ENCODE data around the gene CD9.
A peak's percentile ranks its signal among the peaks of the same experiment; 100 is the strongest.

The CD9 gene

GRCh38 chr12:6198556-6198955 is 1.6 kb upstream of the CD9 start:
- H3K27ac ChIP-seq (replicated peaks; ENCODE audit: low read length): no peak overlapping the region

GRCh38 chr12:6198985-6199530 is 1.1 kb upstream of the CD9 start:
- no peaks in the 10 kb centered on the region for H3K9me3 ChIP-seq (replicated peaks in 1 of 2; ENCODE audit: control insufficient read depth in 2 of 2, insufficient read depth in 1 of 2, low read depth in 1 of 2, low read length in 2 of 2)
- no peak overlapping the region for H3K4me3 ChIP-seq (ENCODE audit: low read length in 2 of 2)
- peaks cover 10 to 57% (median 53%) of the 10 kb centered on the region in 3 experiments for H3K27me3 ChIP-seq (ENCODE audit: control insufficient read depth in 3 of 3, insufficient read depth in 3 of 3, low read depth in 1 of 3, low read length in 3 of 3)
- no peak overlapping the region for H2BK5ac ChIP-seq (ENCODE audit: low read length)
- no peak overlapping the region for H3K4me2 ChIP-seq (ENCODE audit: insufficient read depth, low read length, poor library complexity, severe bottlenecking)
- no CpG with 5 or more reads among the region's 10 CpGs for WGBS, 2 donors (ENCODE audit: extremely low coverage in 2 of 2, insufficient read length in 2 of 2, insufficient replicate concordance in 1 of 2)
- DNase-seq (ENCODE audit: low spot score): no peak
- no peaks in the 10 kb centered on the region for H3K79me1 ChIP-seq (ENCODE audit: low read depth, low read length)
- H4K8ac ChIP-seq (ENCODE audit: low read depth, low read length): no peak overlapping the region
- H3K36me3 ChIP-seq (replicated peaks in 1 of 2; ENCODE audit: control insufficient read depth in 2 of 2, insufficient read depth in 2 of 2, low read length in 2 of 2): no peaks in the 10 kb centered on the region
- H3K4ac ChIP-seq (ENCODE audit: low read length): no peak overlapping the region
- no peak overlapping the region for H2BK12ac ChIP-seq (ENCODE audit: low read length)
- no peak overlapping the region for H3K9ac ChIP-seq (ENCODE audit: low read depth, low read length, poor library complexity)
- no peak overlapping the region for H2AK5ac ChIP-seq (ENCODE audit: low read depth, low read length)
- H2BK15ac ChIP-seq (ENCODE audit: low read length): no peak overlapping the region
- H3K27ac ChIP-seq (replicated peaks; ENCODE audit: low read length): no peak overlapping the region
- no peak overlapping the region for H4K91ac ChIP-seq (ENCODE audit: low read depth, low read length, poor library complexity)
- peak overlapping the region; percentile 88 for H2AFZ ChIP-seq (ENCODE audit: low read length)
- peak overlapping the region; percentile 11 for H3K18ac ChIP-seq (ENCODE audit: low read length)
- no peak overlapping the region for H2BK120ac ChIP-seq (ENCODE audit: low read depth, low read length)
- H3K4me1 ChIP-seq (ENCODE audit: control insufficient read depth in 2 of 2, insufficient read depth in 1 of 2, low read depth in 1 of 2, low read length in 2 of 2): peaks cover 8 to 29% of the 10 kb centered on the region in 2 donors
- H3K23ac ChIP-seq (ENCODE audit: low read depth, low read length, poor library complexity): no peak overlapping the region
- no peak overlapping the region for H3K14ac ChIP-seq (ENCODE audit: low read length)

More at GRCh38 chr12:6198556-6198955, 1.6 kb upstream of the CD9 start:
- Histone ChIP-seq H3K18ac (ENCODE audit: low read length) (no peak overlapping the region), H3K4me3 (ENCODE audit: low read length in 2 of 2) (no peak overlapping the region), H3K9ac (ENCODE audit: low read depth, low read length, poor library complexity) (no peak overlapping the region), H2BK5ac (ENCODE audit: low read length) (no peak overlapping the region), H4K91ac (ENCODE audit: low read depth, low read length, poor library complexity) (no peak overlapping the region), H3K36me3 (replicated peaks in 1 of 2; ENCODE audit: control insufficient read depth in 2 of 2, insufficient read depth in 2 of 2, low read length in 2 of 2) (no peaks in the 10 kb centered on the region), H4K8ac (ENCODE audit: low read depth, low read length) (no peak overlapping the region), H2AK5ac (ENCODE audit: low read depth, low read length) (no peak overlapping the region), H3K23ac (ENCODE audit: low read depth, low read length, poor library complexity) (no peak overlapping the region), H2BK120ac (ENCODE audit: low read depth, low read length) (no peak overlapping the region), H2BK15ac (ENCODE audit: low read length) (no peak overlapping the region), H3K4ac (ENCODE audit: low read length) (no peak overlapping the region), H3K27me3 (ENCODE audit: control insufficient read depth in 3 of 3, insufficient read depth in 3 of 3, low read depth in 1 of 3, low read length in 3 of 3) (peaks cover 10 to 57% (median 49%) of the 10 kb centered on the region in 3 experiments), H2AFZ (ENCODE audit: low read length) (no peak overlapping the region), H3K4me1 (ENCODE audit: control insufficient read depth in 2 of 2, insufficient read depth in 1 of 2, low read depth in 1 of 2, low read length in 2 of 2) (peaks cover 12 to 29% of the 10 kb centered on the region in 2 donors), H2BK12ac (ENCODE audit: low read length) (no peak overlapping the region), H3K9me3 (replicated peaks in 1 of 2; ENCODE audit: control insufficient read depth in 2 of 2, insufficient read depth in 1 of 2, low read depth in 1 of 2, low read length in 2 of 2) (no peaks in the 10 kb centered on the region), H3K4me2 (ENCODE audit: insufficient read depth, low read length, poor library complexity, severe bottlenecking) (no peak overlapping the region), H3K14ac (ENCODE audit: low read length) (no peak overlapping the region), H3K79me1 (ENCODE audit: low read depth, low read length) (no peaks in the 10 kb centered on the region)
- no CpG with 5 or more reads among the region's 6 CpGs for WGBS, 2 donors (ENCODE audit: extremely low coverage in 2 of 2, insufficient read length in 2 of 2, insufficient replicate concordance in 1 of 2)
- no peak for DNase-seq (ENCODE audit: low spot score)

GRCh38 chr12:6199531-6200255 is 507 bp upstream of the CD9 start:
- H3K27me3 ChIP-seq (ENCODE audit: control insufficient read depth in 3 of 3, insufficient read depth in 3 of 3, low read depth in 1 of 3, low read length in 3 of 3): peaks cover 10 to 57% (median 53%) of the 10 kb centered on the region in 3 experiments
- no peaks in the 10 kb centered on the region for H3K36me3 ChIP-seq (replicated peaks in 1 of 2; ENCODE audit: control insufficient read depth in 2 of 2, insufficient read depth in 2 of 2, low read length in 2 of 2)
- H3K4me2 ChIP-seq (ENCODE audit: insufficient read depth, low read length, poor library complexity, severe bottlenecking): peak overlapping the region; percentile 70
- H3K23ac ChIP-seq (ENCODE audit: low read depth, low read length, poor library complexity): peak overlapping the region; percentile 17
- DNase-seq (ENCODE audit: low spot score): no peak
- no peak overlapping the region for H2BK5ac ChIP-seq (ENCODE audit: low read length)
- H2AK5ac ChIP-seq (ENCODE audit: low read depth, low read length): no peak overlapping the region
- no CpG with 5 or more reads among the region's 42 CpGs for WGBS, 2 donors (ENCODE audit: extremely low coverage in 2 of 2, insufficient read length in 2 of 2, insufficient replicate concordance in 1 of 2)
- peak overlapping the region; percentile 6 for H2BK15ac ChIP-seq (ENCODE audit: low read length)
- H2AFZ ChIP-seq (ENCODE audit: low read length): peak overlapping the region; percentile 88
- H3K79me1 ChIP-seq (ENCODE audit: low read depth, low read length): no peaks in the 10 kb centered on the region
- no peak overlapping the region for H4K91ac ChIP-seq (ENCODE audit: low read depth, low read length, poor library complexity)
- H3K9ac ChIP-seq (ENCODE audit: low read depth, low read length, poor library complexity): peak overlapping the region; percentile 46
- no peak overlapping the region for H3K27ac ChIP-seq (replicated peaks; ENCODE audit: low read length)
- H3K4me3 ChIP-seq (ENCODE audit: low read length in 2 of 2): peak overlapping the region; percentile 25 to 72
- H3K18ac ChIP-seq (ENCODE audit: low read length): peak overlapping the region; percentile 78
- H3K14ac ChIP-seq (ENCODE audit: low read length): no peak overlapping the region
- no peak overlapping the region for H4K8ac ChIP-seq (ENCODE audit: low read depth, low read length)
- no peaks in the 10 kb centered on the region for H3K9me3 ChIP-seq (replicated peaks in 1 of 2; ENCODE audit: control insufficient read depth in 2 of 2, insufficient read depth in 1 of 2, low read depth in 1 of 2, low read length in 2 of 2)
- H3K4ac ChIP-seq (ENCODE audit: low read length): no peak overlapping the region
- H2BK12ac ChIP-seq (ENCODE audit: low read length): no peak overlapping the region
- no peak overlapping the region for H2BK120ac ChIP-seq (ENCODE audit: low read depth, low read length)
- peaks cover 8 to 32% of the 10 kb centered on the region in 2 donors for H3K4me1 ChIP-seq (ENCODE audit: control insufficient read depth in 2 of 2, insufficient read depth in 1 of 2, low read depth in 1 of 2, low read length in 2 of 2)

GRCh38 chr12:6201213-6201608 is 1.0 kb downstream of the CD9 start:
- Histone ChIP-seq H3K79me1 (ENCODE audit: low read depth, low read length) (no peaks in the 10 kb centered on the region), H4K91ac (ENCODE audit: low read depth, low read length, poor library complexity) (no peak overlapping the region), H3K9me3 (replicated peaks in 1 of 2; ENCODE audit: control insufficient read depth in 2 of 2, insufficient read depth in 1 of 2, low read depth in 1 of 2, low read length in 2 of 2) (no peaks in the 10 kb centered on the region), H3K23ac (ENCODE audit: low read depth, low read length, poor library complexity) (no peak overlapping the region), H3K27me3 (ENCODE audit: control insufficient read depth in 3 of 3, insufficient read depth in 3 of 3, low read depth in 1 of 3, low read length in 3 of 3) (peaks cover 10 to 57% (median 53%) of the 10 kb centered on the region in 3 experiments), H3K4me1 (ENCODE audit: control insufficient read depth in 2 of 2, insufficient read depth in 1 of 2, low read depth in 1 of 2, low read length in 2 of 2) (peaks cover 17 to 43% of the 10 kb centered on the region in 2 donors), H4K8ac (ENCODE audit: low read depth, low read length) (no peak overlapping the region), H2BK15ac (ENCODE audit: low read length) (no peak overlapping the region), H2AFZ (ENCODE audit: low read length) (peak overlapping the region; percentile 84), H3K4me2 (ENCODE audit: insufficient read depth, low read length, poor library complexity, severe bottlenecking) (peak overlapping the region; percentile 96), H3K4me3 (ENCODE audit: low read length in 2 of 2) (peak overlapping the region in 1 of 2 donors; percentile 43), H2BK12ac (ENCODE audit: low read length) (no peak overlapping the region), H3K27ac (replicated peaks; ENCODE audit: low read length) (no peak overlapping the region), H2BK120ac (ENCODE audit: low read depth, low read length) (no peak overlapping the region), H3K18ac (ENCODE audit: low read length) (no peak overlapping the region), H3K4ac (ENCODE audit: low read length) (no peak overlapping the region), H3K14ac (ENCODE audit: low read length) (no peak overlapping the region), H2AK5ac (ENCODE audit: low read depth, low read length) (peak overlapping the region; percentile 65), H3K9ac (ENCODE audit: low read depth, low read length, poor library complexity) (no peak overlapping the region), H2BK5ac (ENCODE audit: low read length) (no peak overlapping the region), H3K36me3 (replicated peaks in 1 of 2; ENCODE audit: control insufficient read depth in 2 of 2, insufficient read depth in 2 of 2, low read length in 2 of 2) (no peaks in the 10 kb centered on the region)
- no CpG with 5 or more reads among the region's 15 CpGs for WGBS, 2 donors (ENCODE audit: extremely low coverage in 2 of 2, insufficient read length in 2 of 2, insufficient replicate concordance in 1 of 2)
- DNase-seq (ENCODE audit: low spot score): no peak

Measured in neuronal stem cell (in vitro differentiated cells).